HEK293 (cell line): Measurements from ENCODE around the gene CSAD.

Experiments
- CTCF ChIP-seq: fragments of 450-650 bp; formaldehyde crosslinking; IDR thresholded peaks from 2 replicates; pipeline ENCODE4 v1.5.1; 2016; ENCODE audit warnings: missing biosample characterization, missing genetic modification characterization
- KLF8 ChIP-seq: fragments of 450-650 bp; formaldehyde crosslinking; IDR thresholded peaks from 2 replicates; pipeline ENCODE4 v1.5.1; 2016; ENCODE audit warnings: missing biosample characterization, missing genetic modification characterization
- MYNN ChIP-seq: fragments of 450-650 bp; formaldehyde crosslinking; IDR thresholded peaks from 2 replicates; pipeline ENCODE4 v1.5.1; 2016; ENCODE audit warnings: missing biosample characterization, missing genetic modification characterization, borderline replicate concordance
- TCF7L2 ChIP-seq: IDR thresholded peaks from 2 replicates; pipeline ENCODE4 v1.6.1; 2011; ENCODE audit warnings: low read depth, mild to moderate bottlenecking, inconsistent platforms, low read length, moderate library complexity, borderline replicate concordance
- ZBTB1 ChIP-seq: fragments of 450-650 bp; formaldehyde crosslinking; IDR thresholded peaks from 2 replicates; pipeline ENCODE4 v1.5.1; 2016; ENCODE audit warnings: missing biosample characterization, missing genetic modification characterization
- ZNF174 ChIP-seq: fragments of 450-650 bp; formaldehyde crosslinking; IDR thresholded peaks from 2 replicates; pipeline ENCODE4 v1.5.0; 2017; ENCODE audit warnings: missing biosample characterization, mild to moderate bottlenecking, missing genetic modification characterization
- ZNF280D ChIP-seq: fragments of 450-650 bp; formaldehyde crosslinking; IDR thresholded peaks from 2 replicates; pipeline ENCODE4 v1.5.1; 2016; ENCODE audit warnings: missing biosample characterization, missing genetic modification characterization
- ZNF626 ChIP-seq: fragments of 450-650 bp; sonication (Bioruptor Pico); formaldehyde crosslinking; IDR thresholded peaks from 2 replicates; pipeline ENCODE4 v1.5.1; 2018; ENCODE audit warnings: missing biosample characterization, missing genetic modification characterization, inconsistent platforms
- ZNF776 ChIP-seq: fragments of 450-650 bp; formaldehyde crosslinking; IDR thresholded peaks from 2 replicates; pipeline ENCODE4 v1.5.0; 2017; ENCODE audit warnings: missing biosample characterization, missing genetic modification characterization, borderline replicate concordance

- TF ChIP-seq CTCF (tag by site-specific recombination) = no peak
- TF ChIP-seq ZNF776 (tag by site-specific recombination) = no peak
- no peak for TF ChIP-seq MYNN (tag by site-specific recombination)
- no peak for TF ChIP-seq ZBTB1 (tag by site-specific recombination)
- TF ChIP-seq ZNF280D (tag by site-specific recombination) = no peak
- TF ChIP-seq KLF8 = no peak
- no peak for TF ChIP-seq TCF7L2
- no peak for TF ChIP-seq ZNF626 (tag by site-specific recombination)
- no peak for TF ChIP-seq ZNF174 (tag by site-specific recombination)
Observed at GRCh38 chr12:53214221-53214620, 33.5 kb upstream of the CSAD start.
